Activated naive CD4-positive, alpha-beta T cell treated with anti-CD3 and anti-CD28 coated beads, Interleukin-2, amount 10 ng/mL, durations not matched to agents 7 days and 5 days (primary cell): ENCODE data around the gene F13A1.

Source experiments
- CTCF ChIA-PET: fragments of 350-600 bp; sonication (Branson Sonifier 250); formaldehyde crosslinking; loops from one replicate; lab custom pipeline; 2021; ENCODE audit warnings: antibody characterized with exemption; lab: Charles Lee
- DNase-seq: peaks from one replicate; pipeline ENCODE4 v3.0.0-alpha.2; 2020
- H3K27ac Mint-ChIP-seq: one replicate; pipeline ENCODE4 v1.8.0; 2021; ENCODE audit warnings: mild to moderate bottlenecking, moderate library complexity, mixed read lengths
- H3K27me3 Mint-ChIP-seq: one replicate; pipeline ENCODE4 v1.8.0; 2021; ENCODE audit warnings: mild to moderate bottlenecking, mixed read lengths
- H3K36me3 Mint-ChIP-seq: one replicate; pipeline ENCODE4 v1.8.0; 2021; ENCODE audit warnings: mixed read lengths
- H3K4me1 Mint-ChIP-seq: one replicate; pipeline ENCODE4 v1.8.0; 2021; ENCODE audit warnings: mixed read lengths
- H3K4me3 Mint-ChIP-seq: one replicate; pipeline ENCODE4 v1.8.0; 2021; ENCODE audit warnings: mild to moderate bottlenecking, moderate library complexity, mixed read lengths
- H3K9me3 Mint-ChIP-seq: one replicate; pipeline ENCODE4 v1.8.0; 2021; ENCODE audit warnings: mixed read lengths

The F13A1 gene

GRCh38 chr6:6287415-6287814 lies 33.0 kb downstream of the F13A1 start:
- no peak overlapping the region for H3K4me3 Mint-ChIP-seq
- H3K27me3 Mint-ChIP-seq, result peaks cover 11% of the 10 kb centered on the region
- H3K4me1 Mint-ChIP-seq, result no peaks in the 10 kb centered on the region
- CTCF ChIA-PET, result no interaction called here
- no peaks in the 10 kb centered on the region for H3K9me3 Mint-ChIP-seq
- DNase-seq, result no peak
- H3K36me3 Mint-ChIP-seq, result no peaks in the 10 kb centered on the region
- H3K27ac Mint-ChIP-seq, result no peak overlapping the region

DNA sequence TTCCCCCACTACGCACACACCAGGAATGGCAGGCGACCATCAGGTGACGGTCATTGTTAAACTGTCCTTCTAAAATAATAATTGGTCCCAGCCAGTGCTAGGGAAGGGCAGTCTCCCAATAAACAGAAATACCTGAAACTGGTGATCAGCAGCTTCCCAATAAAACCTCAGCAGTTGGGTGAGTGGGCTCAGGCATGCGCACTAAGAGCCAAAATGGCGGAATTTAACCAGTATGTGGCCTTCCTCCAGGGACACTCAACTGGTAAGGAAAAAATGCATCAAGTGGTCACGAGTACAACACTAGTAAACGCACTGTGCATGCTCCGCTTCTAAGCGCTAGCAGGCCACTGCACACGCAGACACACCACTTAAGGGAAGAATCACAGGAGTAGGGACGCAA lies 34.8 kb downstream of the F13A1 start:
- H3K27ac Mint-ChIP-seq, result no peak overlapping the region
- DNase-seq, result no peak
- CTCF ChIA-PET, result no interaction called here
- H3K36me3 Mint-ChIP-seq, result no peaks in the 10 kb centered on the region
- H3K4me1 Mint-ChIP-seq, result no peaks in the 10 kb centered on the region
- peaks cover 4% of the 10 kb centered on the region for H3K27me3 Mint-ChIP-seq
- no peaks in the 10 kb centered on the region for H3K9me3 Mint-ChIP-seq
- no peak overlapping the region for H3K4me3 Mint-ChIP-seq

DNA sequence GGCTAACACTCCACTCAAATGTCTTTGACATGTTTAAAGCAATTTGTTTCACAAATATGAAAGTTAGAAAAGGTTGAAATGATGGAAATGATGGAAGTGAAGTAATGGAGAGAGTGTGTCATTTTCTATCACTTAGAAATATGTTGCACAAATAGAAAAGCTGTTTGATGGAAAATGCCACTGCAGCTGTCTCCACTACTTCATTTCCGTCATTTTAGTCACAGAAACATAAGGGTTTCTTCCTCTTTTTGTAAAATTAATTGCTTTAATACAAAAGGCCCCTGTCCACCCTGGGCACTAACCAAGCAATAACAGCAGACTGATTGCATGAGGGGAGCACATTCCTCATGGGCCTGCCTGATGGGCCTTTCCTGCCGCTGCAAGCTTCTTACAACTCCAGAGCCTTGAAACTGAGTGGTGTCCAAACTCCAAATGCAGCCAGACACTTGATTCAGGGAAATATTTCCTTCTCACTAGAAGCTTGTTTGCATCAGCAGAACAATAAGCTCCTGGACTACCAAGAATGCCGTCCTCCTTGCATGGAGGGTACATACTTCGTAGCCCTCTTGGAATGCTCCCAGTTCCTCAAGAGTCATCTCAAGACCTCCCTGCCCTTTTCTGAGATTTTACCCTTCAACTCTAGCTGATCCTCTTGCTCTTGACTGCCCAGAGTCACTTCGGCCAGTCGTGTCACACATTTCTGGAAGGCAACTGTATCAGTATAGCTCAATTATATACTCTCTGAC lies 36.1 kb downstream of the F13A1 start:
- no peak overlapping the region for H3K27ac Mint-ChIP-seq
- no peak for DNase-seq
- no peaks in the 10 kb centered on the region for H3K9me3 Mint-ChIP-seq
- no peak overlapping the region for H3K4me3 Mint-ChIP-seq
- H3K4me1 Mint-ChIP-seq, result no peaks in the 10 kb centered on the region
- CTCF ChIA-PET, result no interaction called here
- no peaks in the 10 kb centered on the region for H3K36me3 Mint-ChIP-seq
- peaks cover 4% of the 10 kb centered on the region for H3K27me3 Mint-ChIP-seq

DNA sequence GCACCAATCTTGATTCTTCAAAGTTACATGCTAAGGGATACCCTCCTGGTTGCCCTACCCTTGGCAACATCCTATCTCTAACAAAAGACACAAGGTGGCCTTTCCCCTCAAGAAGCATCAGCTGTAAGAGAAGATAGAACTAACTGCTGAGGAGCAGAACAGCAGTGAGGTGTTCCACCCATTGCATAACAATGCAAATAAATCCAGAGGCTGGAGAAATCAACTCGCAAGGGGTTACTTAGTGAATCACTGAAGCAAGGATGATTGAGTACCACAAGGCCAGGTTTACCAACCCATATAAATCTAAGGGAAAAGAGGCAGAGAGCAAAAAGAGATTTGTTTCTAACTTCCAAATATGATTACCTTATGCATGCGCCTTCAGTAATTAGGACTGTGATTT lies 36.7 kb downstream of the F13A1 start:
- Mint-ChIP-seq H3K27me3 (peaks cover 4% of the 10 kb centered on the region), H3K27ac (no peak overlapping the region), H3K9me3 (no peaks in the 10 kb centered on the region), H3K36me3 (no peaks in the 10 kb centered on the region), H3K4me1 (no peaks in the 10 kb centered on the region), H3K4me3 (no peak overlapping the region)
- DNase-seq, result no peak
- CTCF ChIA-PET, result no interaction called here

GRCh38 chr6:6282716-6283115 lies 37.7 kb downstream of the F13A1 start:
- peaks cover 11% of the 10 kb centered on the region for H3K27me3 Mint-ChIP-seq

GRCh38 chr6:6277413-6277812 lies 43.0 kb downstream of the F13A1 start:
- Mint-ChIP-seq H3K27ac (no peak overlapping the region), H3K27me3 (peaks cover 11% of the 10 kb centered on the region), H3K9me3 (no peaks in the 10 kb centered on the region), H3K36me3 (no peaks in the 10 kb centered on the region), H3K4me3 (no peak overlapping the region), H3K4me1 (no peaks in the 10 kb centered on the region)
- no peak for DNase-seq
- CTCF ChIA-PET, result no interaction called here

More at GRCh38 chr6:6282716-6283115, 37.7 kb downstream of the F13A1 start:
- Mint-ChIP-seq H3K36me3 (no peaks in the 10 kb centered on the region), H3K4me3 (no peak overlapping the region), H3K4me1 (no peaks in the 10 kb centered on the region), H3K9me3 (no peaks in the 10 kb centered on the region), H3K27ac (no peak overlapping the region)
- CTCF ChIA-PET, result no interaction called here
- DNase-seq, result no peak

DNA sequence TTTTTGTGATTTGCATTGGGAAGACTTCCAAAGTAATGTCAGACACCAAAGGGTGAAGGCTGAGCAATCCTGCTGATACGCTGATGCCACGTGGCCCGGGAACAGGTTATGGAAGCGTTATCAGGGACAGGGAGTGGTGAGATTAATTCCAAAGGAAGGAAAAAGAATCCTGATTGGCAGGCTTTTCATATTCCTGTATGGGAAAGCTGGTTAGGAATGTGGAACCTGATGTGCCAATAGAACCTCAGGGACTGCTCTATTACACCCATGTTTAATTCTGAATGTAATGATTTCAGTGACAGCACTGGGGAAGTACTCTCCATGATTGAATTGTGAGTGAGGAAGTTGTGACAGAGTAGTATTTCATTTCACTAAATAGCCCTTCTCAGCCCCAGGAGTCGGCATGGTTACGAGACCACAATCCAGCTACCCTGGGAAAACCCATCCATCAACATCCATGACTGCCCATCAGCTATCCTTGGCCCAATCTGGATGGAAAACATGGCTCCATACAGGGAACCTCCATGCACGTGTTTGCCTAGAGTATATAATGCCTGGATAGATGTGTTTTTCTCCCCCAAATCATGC lies 49.4 kb downstream of the F13A1 start:
- Mint-ChIP-seq H3K9me3 (no peaks in the 10 kb centered on the region), H3K27ac (no peak overlapping the region), H3K27me3 (peaks cover 10% of the 10 kb centered on the region), H3K4me1 (no peaks in the 10 kb centered on the region), H3K36me3 (no peaks in the 10 kb centered on the region), H3K4me3 (no peak overlapping the region)
- CTCF ChIA-PET, result no interaction called here
- DNase-seq, result no peak

GRCh38 chr6:6260196-6260722 lies 60.2 kb downstream of the F13A1 start:
- Mint-ChIP-seq H3K27me3 (no peaks in the 10 kb centered on the region), H3K4me3 (no peak overlapping the region), H3K27ac (no peak overlapping the region), H3K9me3 (no peaks in the 10 kb centered on the region), H3K4me1 (no peaks in the 10 kb centered on the region), H3K36me3 (no peaks in the 10 kb centered on the region)
- CTCF ChIA-PET, result no interaction called here
- no peak for DNase-seq

- DNase-seq, result no peak
- H3K27me3 Mint-ChIP-seq, result peaks cover 9% of the 10 kb centered on the region
- no peaks in the 10 kb centered on the region for H3K9me3 Mint-ChIP-seq
- H3K27ac Mint-ChIP-seq, result no peak overlapping the region
- CTCF ChIA-PET, result no interaction called here
- H3K4me1 Mint-ChIP-seq, result no peaks in the 10 kb centered on the region
- H3K4me3 Mint-ChIP-seq, result no peak overlapping the region
- H3K36me3 Mint-ChIP-seq, result no peaks in the 10 kb centered on the region
Observed at GRCh38 chr6:6256886-6257285, 63.6 kb downstream of the F13A1 start.

GRCh38 chr6:6256259-6256658 lies 64.2 kb downstream of the F13A1 start:
- Mint-ChIP-seq H3K4me1 (no peaks in the 10 kb centered on the region), H3K27me3 (peaks cover 9% of the 10 kb centered on the region), H3K4me3 (no peak overlapping the region), H3K9me3 (no peaks in the 10 kb centered on the region), H3K27ac (no peak overlapping the region), H3K36me3 (no peaks in the 10 kb centered on the region)
- DNase-seq, result no peak
- CTCF ChIA-PET, result no interaction called here

DNA sequence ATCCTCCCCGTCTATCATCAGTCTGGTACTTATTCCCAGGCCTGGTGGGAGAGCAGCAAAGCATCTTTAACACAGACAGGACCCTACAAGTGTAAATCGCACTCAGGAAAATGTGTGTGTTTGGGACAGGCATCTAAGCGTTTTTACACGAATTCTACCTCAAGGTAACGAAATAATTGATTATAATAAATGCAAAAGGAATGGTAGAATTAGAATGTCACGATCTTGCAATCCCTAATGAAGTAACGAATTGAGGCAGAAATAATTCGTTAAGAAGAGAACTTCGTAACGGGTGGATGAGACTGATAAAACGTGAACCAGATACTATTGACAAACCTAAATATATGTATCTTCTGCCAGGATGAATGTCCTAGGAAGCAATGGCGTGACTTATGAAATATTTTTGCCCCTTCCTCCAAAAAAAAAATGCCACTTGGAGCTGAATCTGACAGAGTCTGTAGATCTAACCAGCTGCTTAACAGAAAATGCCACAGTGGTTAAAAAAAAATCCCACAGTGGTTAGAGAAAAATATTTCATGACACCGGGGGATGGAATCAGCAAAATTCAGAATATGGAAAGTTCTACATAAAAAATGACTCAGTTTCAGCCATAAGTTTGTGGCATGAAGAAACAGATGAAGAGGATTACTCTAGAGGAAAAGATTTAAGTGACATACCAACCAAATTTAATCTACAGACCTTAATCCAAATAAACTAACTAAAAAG lies 68.7 kb downstream of the F13A1 start:
- Mint-ChIP-seq H3K4me3 (no peak overlapping the region), H3K27ac (no peak overlapping the region), H3K9me3 (no peaks in the 10 kb centered on the region), H3K4me1 (no peaks in the 10 kb centered on the region), H3K27me3 (peaks cover 13% of the 10 kb centered on the region), H3K36me3 (no peaks in the 10 kb centered on the region)
- DNase-seq, result no peak
- CTCF ChIA-PET, result no interaction called here

- CTCF ChIA-PET, result no interaction called here
- H3K9me3 Mint-ChIP-seq, result no peaks in the 10 kb centered on the region
- H3K36me3 Mint-ChIP-seq, result no peaks in the 10 kb centered on the region
- no peak overlapping the region for H3K4me3 Mint-ChIP-seq
- no peak for DNase-seq
- no peak overlapping the region for H3K27ac Mint-ChIP-seq
- peaks cover 24% of the 10 kb centered on the region for H3K27me3 Mint-ChIP-seq
- H3K4me1 Mint-ChIP-seq, result no peaks in the 10 kb centered on the region
Observed at GRCh38 chr6:6248651-6249050, 71.8 kb downstream of the F13A1 start.

DNA sequence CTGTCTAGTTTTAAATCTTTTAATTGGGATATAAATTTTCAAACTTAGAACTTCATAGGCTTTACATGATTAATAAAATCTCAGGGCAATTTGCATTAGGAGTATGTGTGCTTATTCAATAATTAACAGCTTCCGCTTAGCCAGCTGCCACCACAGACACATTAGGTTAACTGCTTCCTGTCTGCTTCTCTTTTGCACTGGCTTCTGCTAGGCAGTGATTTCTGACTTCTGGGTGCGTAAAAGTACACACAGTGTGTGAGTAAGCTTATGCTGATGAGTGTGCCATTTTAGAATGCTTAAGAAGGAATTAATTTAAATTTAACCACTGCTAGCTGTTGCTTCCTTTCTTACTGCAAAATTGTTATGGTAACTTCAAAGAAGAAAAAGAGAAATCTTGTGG lies 73.9 kb downstream of the F13A1 start:
- no peak for DNase-seq
- Mint-ChIP-seq H3K27ac (no peak overlapping the region), H3K4me3 (no peak overlapping the region), H3K4me1 (no peaks in the 10 kb centered on the region), H3K9me3 (no peaks in the 10 kb centered on the region), H3K27me3 (peaks cover 15% of the 10 kb centered on the region), H3K36me3 (no peaks in the 10 kb centered on the region)
- CTCF ChIA-PET, result no interaction called here

DNA sequence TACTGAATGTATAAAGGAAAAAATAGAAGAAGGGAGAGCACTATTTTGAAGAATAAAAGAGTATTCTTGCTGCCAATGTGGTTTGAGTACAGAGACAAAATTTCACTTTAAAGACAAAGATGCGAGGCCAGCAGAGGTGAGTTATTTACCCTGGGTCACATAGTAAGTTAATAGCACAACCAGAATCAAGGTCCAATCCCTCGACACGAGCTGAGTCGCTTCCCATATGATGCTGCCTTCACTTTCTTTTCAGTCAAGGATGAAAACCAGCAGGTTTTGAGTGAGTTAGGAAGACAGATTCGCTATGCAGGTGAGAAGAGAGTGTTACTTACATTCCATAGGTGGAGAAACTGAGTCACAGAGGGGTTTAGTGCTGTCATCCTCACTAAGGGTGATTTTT lies 75.8 kb downstream of the F13A1 start:
- Mint-ChIP-seq H3K36me3 (no peaks in the 10 kb centered on the region), H3K27ac (no peak overlapping the region), H3K9me3 (no peaks in the 10 kb centered on the region), H3K4me1 (no peaks in the 10 kb centered on the region), H3K4me3 (no peak overlapping the region), H3K27me3 (peaks cover 13% of the 10 kb centered on the region)
- DNase-seq, result no peak
- CTCF ChIA-PET, result no interaction called here

DNA sequence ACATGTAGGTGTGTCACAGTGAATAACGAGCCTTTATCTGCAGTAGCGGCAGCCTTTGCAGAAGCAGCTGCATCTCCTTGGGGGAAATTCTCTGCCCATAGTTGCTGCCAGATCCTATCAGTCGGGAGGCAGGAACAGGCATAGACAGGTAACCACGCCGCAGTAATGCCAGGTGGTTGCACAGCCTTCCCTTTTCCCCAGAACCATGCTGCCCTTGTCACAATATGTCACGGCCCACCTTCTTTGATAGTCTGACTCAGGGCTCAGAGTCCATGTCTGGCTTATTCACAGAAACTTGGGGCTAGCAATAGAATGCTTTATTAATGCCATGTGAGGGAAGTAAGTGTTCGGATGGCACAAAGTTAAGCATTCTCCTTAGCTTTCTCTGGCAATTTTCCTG lies 76.6 kb downstream of the F13A1 start:
- H3K27me3 Mint-ChIP-seq, result peaks cover 10% of the 10 kb centered on the region
- no peaks in the 10 kb centered on the region for H3K9me3 Mint-ChIP-seq
- H3K4me3 Mint-ChIP-seq, result no peak overlapping the region
- DNase-seq, result no peak
- CTCF ChIA-PET, result no interaction called here
- H3K27ac Mint-ChIP-seq, result no peak overlapping the region
- no peaks in the 10 kb centered on the region for H3K36me3 Mint-ChIP-seq
- H3K4me1 Mint-ChIP-seq, result no peaks in the 10 kb centered on the region
